ENCODE measurements around the gene CPEB3.

The CPEB3 gene

DNA sequence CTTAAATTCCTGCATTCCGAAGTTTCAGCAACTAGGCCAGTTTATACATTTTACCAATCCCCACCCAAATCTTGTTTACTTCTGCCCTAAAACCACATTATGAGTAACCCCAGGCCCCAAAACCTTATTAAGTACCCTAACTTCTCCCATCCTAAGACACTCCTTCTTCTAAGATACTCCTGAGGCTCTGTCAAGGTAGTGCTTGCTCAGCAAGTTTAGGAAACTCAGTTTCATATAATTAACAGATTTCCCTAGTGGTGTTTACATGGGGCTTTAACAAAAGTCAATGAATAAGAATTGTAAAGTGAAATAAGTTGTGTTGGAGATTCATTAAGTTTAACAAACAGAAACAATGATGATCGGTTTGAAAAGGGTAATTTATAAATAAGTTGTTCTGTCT is 77.8 kb downstream of the CPEB3 start:
- DNase-seq (ENCODE audit: low read depth in 2 of 2) = no peak

DNA sequence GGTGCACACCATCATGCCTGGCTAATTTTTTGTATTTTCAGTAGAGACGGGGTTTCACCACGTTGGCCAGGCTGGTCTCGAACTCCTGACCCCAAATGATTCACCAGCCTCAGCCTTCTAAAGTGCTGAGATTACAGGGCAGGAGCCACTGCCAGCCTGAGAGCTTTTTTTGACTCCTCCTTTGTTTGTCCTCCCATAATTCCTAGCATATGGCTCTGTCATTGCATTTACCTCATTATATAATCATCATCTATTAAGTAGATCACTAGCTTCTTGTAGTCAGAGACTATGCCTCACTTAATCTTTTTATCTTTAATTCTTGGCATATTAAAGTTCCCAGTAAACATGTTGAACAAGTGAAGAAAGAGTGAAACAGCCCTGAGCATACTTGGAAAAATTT is 82.1 kb downstream of the CPEB3 start:
- DNase-seq (ENCODE audit: low read depth in 2 of 2) = no peak

DNA sequence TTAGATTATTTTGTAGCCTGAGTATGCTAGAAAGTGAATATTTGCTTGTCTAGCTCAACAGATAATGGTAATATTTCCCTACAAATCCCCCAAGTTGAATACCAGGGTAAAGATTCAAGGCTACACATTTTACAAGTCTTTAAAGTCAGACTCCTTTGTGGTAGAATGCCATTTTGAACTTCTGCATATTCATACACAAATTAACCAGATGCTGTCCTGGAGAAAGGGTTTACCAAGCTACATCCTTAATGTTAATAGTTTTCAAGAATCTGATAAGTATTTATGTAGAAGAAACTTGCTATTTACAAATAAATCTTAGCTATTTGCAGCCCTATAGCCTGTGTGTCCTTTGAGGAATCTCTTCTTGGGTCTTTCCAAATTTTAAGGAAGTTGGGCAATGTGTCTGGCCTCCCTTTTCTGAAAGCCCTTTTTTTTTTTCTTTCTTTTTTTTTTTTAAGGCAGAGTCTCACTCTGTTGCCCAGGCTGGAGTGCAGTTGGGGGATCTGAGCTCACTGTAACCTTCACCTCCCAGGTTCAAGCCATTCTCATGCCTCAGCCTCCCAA is 82.6 kb downstream of the CPEB3 start:
- DNase-seq (ENCODE audit: low read depth in 2 of 2) = no peak

DNA sequence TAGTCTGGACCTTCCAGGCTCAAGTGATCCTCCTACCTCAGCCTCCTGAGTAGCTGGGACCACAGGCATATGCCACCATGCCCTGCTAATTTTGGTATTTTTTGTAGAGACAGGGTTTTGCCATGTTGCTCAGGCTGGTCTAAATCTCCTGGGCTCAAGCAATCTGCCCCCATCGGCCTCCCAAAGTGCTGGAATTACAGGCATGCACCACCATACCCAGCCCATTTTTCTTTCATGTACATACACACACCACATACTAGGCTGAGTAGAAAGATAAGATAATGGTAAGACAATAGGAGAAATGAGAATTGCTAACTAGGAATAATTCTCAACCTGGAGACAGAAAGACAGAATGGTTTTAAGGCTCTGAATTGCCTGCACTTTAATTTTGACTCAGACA is 83.8 kb downstream of the CPEB3 start:
- no peak for DNase-seq (ENCODE audit: low read depth in 2 of 2)

DNA sequence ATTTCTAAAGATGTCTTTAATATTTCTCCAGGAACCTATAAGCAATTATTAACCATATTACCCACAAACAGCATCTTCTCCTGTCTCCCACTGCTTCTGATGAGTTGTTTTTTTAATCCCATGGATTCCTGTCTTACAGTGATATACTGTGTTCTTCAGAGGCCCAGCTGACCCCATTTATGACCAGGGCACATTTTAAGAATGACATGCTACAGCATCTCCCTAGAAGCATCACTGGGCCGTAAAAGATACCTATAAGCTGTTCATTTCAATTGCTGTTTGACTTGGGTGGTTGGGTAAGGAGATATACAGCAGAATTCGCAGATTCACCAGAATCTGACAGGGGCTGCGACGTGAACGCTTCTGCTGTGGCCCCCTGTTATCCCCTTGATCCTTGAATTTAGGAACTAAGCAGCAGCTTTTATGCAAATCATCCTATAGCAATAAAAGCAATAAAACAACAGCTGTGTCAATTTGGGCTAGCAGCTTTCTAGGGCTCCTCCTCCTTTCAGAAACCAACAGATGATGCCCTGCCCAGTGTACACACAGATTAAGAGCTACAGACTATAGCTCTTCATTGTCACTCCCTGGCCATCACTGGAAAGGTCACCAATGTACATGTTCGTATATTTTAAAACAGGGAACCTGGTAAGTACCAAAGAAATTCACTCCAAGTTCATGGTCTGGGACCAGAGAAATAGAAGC is 86.8 kb downstream of the CPEB3 start:
- no peak for DNase-seq (ENCODE audit: low read depth in 2 of 2)

DNA sequence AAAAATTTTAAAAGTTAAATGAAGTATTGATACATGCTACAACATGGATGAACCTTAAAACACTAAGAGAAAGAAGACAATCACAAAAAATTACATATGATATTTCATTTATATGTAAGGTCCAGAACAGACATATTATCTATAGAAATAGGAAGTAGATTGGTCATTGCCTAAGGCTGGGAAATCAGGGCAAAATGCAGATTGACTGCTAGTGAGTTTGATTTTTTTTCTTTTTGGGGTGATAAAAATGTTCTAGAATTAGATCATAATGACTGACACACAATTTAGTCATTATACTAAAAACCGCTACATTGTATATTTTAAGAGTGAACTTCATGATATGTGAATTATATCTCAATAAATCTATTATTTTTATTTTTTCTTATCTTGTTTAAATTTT is 88.3 kb downstream of the CPEB3 start:
- DNase-seq (ENCODE audit: low read depth in 2 of 2) = no peak

DNA sequence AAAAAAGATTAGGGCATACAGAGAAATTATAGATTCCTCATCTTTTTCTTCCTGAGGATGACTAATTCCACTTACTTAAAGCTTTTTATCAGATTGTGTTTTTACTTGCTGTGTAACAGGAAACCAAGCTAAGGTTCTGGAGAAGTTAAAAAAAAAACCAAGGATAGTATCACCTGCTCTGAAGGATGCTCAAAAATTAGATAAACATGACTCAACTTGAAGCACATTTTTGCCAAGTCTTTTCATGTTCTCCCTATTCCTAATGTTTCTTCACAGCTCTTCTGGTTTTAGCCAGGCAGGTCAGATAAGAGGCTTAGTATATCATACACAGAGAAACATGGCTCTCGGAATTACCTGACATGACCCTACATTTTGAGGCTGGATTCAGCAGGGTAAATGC is 90.3 kb downstream of the CPEB3 start:
- no peak for DNase-seq (ENCODE audit: low read depth in 2 of 2)

DNA sequence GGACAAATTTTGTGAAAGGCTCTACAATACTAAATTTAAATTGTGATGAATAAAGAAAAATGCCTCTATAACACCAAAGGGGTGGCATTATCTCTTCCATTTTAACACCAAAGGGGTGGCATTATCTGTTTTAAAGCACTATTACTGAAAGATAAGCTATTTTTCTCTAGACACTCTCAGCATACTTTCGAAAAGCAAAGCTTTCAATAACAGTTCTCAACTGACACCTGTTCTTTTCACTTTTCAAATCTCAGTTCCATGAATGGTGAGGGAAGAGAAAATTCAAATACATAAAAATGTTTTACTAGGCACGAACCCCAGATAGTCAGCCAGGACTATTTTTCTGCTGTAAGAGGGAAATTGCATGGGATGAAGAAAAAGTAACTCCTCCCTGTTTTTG is 103.8 kb downstream of the CPEB3 start:
- no peak for DNase-seq (ENCODE audit: low read depth in 2 of 2)

DNA sequence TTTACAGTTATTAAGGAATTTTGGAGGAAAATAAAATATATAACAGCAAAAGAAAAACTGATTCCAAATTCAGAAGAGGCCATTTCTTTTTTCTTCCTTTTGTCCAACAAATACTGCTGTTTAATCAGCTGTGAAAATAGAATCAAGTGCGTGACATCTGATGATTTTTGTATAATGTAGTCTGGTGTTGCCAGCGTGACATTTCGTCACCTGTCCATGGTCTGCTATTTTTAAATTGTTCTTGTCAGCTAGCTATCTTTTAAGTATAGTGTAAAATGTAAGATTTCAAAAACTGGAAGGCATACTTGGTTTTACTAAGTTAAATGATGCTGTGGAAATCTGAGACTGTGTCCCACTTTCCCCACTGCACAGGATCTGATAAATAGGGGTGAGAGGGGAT is 105.9 kb downstream of the CPEB3 start:
- no peak for DNase-seq (ENCODE audit: low read depth in 2 of 2)

DNA sequence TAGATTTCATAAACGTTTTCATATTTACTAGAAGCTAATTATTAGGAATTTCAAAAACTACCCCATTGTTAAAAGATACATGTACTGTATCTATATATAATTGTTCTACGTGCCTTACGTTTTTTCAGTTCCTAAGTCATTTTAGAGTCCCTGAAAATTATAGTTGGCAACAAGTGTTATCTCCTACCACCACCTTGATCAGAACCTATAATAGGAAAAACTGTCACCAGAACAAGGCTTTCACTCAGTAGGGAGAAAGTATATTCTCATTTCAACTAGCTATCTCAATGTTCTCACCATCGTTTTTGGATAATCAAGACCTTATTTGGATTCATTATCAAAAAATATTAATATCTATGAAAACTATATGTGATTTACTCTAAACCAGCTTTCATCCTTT is 107.7 kb downstream of the CPEB3 start:
- no peak for DNase-seq (ENCODE audit: low read depth in 2 of 2)

DNA sequence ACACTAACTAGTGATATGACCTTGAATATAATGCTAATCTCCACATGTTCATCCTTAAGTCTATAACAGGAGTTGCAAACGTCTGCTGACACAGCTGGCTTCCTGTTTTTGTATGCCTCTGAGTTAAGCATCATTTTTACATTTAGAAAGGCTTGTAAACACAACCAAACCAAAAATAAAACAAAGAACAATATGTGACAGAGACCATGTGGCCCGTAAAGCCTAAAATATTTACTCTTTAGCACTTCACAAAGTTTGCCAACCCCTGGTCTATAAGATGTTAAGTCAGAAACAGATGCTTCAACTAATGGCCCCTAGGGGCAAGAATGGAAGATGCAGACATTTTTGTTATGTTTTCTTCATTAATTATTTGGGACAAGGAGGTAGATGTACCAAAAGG is 109.3 kb downstream of the CPEB3 start:
- no peak for DNase-seq (ENCODE audit: low read depth in 2 of 2)

DNA sequence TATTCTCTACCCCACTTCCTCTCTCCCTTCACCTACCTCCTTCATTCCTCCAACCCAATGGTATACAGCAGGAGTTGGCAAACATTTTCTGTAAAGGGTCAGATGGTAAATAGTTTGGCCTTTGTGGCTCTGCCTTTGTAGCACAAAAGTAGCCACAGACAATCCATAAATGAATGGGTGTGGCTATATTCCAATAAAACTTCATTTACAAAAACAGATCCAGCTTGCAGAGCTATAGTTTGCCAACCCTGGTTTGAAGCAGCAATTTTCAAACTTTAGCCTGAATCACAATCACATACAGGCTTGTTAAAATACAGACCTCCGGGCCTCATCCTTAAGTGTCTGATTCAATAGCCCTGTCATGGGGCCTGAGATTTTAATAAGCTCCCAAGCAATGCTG is 110.5 kb downstream of the CPEB3 start:
- DNase-seq (ENCODE audit: low read depth in 2 of 2) = no peak

DNA sequence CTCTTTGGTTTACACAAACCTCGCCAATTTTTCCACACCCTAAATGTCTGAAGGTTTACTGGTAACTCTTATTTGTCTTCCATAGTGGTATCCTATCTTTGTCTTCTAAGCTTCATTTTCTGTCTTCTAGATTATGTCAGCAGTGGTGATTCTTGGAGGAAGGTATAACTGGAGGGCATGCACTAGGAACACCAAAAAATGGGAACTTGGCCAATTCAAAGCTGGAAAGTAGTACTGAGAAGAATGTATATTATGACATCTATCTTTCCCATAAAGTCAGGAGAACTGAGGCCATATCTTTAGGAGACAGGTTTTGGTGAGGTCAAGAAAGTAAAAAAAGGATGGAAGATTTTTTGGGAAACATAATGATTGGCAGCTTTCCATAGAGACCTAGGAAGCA is 113.3 kb downstream of the CPEB3 start:
- no peak for DNase-seq (ENCODE audit: low read depth in 2 of 2)

DNA sequence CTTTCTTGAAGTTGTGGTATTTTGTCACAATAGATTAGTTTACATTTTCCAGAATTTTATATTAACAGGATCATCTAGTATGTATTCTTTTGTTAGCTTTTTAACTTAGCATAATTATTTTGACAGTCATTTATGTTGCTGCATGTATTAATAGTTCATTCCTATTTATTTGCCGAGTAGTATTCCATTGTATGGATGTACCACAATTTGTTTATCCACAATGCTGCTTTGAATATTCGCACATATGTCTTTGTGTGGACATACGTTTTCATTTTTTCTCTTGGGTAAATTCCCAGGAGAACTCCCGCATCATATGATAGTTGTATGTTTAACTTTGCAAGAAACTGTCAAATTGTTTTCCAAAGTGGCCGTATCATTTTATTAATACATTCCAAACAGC is 115.7 kb downstream of the CPEB3 start:
- DNase-seq (ENCODE audit: low read depth in 2 of 2) = no peak

DNA sequence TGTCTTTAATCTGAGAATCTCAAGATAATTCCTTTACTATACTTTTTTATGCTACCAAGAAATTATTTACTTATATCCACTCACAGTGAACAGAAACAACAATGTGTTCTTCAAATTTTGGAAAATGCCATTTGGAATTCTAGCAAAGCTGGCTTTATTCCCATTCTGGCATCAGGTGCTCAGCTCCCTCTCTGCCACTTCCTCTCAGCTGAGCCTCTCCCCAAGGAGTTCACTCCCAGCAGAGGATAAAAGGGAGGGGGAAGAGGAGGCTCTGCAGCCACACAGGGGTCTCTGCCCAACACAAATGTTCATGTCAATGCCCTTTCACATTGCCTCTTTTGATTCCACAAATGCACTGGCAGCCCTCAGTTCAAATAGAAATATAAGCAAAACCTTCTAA is 116.9 kb downstream of the CPEB3 start:
- no peak for DNase-seq (ENCODE audit: low read depth in 2 of 2)

DNA sequence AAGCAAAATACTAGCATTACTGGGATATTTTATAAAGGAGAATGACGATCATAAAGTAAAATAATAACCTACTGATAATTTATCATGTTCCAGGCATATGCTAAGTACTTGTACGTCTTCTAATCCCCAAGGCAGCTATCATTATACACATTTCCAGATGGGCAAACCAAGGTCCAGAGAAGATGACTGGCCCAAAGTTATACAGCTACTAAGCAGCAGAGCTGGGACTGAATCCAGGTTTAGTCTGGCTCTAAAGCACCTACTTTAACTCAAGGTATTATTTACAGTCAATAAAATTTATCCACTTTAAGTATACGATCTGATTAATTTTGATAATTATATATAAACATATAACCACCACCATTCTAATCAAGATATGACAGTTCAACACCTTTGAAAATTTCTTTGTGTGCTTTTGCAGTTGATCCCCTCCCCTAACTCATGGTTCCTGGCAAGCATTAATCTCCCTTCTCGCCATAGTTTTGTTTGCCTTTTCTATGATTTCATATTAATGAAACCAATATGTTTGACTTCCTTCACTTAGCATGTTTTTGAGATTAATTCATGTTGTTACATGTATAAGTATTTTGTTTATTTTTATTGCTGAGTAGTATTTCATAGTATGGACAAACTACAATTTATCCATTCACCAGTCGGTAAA is 126.7 kb downstream of the CPEB3 start:
- no peak for DNase-seq (ENCODE audit: low read depth in 2 of 2)

DNA sequence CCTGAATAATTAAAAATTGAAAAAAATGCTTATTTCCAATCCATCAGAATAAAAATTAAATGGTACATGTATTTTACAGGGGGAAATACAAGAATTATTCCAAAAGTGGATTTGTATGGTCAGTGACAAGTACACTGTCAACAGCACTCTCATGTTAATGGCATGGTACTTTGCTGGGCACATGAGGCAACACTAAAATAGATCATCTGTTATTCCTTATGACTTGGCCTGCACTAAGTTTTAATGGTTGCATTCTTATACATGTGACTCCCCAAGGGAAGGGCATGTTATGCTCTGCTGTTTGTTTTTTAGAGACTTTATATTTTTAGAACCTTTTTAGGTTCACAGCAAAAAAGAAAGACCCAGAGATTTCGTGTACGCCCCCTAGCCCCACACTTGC is 128.3 kb downstream of the CPEB3 start:
- no peak for DNase-seq (ENCODE audit: low read depth in 2 of 2)

DNA sequence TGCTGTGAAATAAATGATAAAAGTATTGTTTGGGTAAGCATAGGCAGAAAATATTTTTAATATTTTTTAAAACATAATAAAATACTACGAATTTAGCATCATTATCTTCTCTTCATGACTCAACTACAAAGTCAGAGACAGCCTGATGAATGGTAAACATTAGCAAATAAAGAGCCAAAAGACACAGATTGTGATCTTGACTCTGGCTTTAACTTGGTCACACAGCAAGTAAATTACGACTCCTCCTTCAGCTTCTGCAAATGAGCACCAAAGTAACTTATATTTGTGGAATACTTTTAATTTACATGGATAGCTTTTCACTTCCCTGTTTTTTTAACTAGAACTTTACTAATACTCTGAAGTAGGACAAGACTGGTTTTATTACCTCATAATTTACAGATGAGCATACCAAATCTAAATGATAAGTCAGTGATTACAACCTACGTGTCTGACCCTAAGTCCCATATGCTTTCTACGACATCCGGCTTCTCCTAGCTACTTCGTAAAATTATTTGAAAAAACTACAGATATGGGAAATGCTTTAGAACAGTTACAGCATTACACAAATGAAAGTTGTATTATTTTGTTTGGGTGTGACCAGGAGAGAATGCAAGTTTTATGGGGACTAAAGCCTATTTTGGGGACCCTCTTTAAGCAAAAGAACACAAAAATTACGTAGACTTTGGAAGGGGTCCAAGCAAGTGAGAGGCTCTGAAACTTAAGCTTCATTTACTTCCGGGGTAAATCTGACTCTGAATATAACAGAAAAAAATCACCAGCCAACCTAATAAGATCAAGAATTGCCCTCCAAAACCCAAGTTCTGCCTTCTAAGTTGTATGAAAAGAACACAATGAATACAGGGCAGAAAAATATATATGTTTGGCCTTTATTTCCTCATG is 133.8 kb downstream of the CPEB3 start:
- DNase-seq (ENCODE audit: low read depth in 2 of 2) = no peak

DNA sequence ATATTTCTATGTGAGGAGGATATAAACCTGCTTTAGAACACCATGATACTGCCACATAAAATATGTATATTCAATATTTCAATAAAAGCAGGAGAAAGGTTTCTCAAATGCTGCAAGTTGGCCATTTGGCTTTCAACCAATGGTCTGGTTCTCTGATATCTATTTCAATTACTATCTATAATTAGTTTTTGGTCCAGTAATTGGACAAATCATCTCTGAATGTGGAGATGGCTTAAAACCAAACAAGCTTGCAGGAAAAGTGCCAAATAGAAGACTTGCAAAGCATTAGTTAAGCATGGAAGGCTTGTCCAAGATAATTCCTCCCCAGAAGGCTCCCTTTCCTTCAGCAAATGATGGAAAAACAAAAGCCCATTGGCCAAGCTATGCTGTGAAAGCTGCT is 140.1 kb downstream of the CPEB3 start:
- DNase-seq (ENCODE audit: low read depth in 2 of 2) = no peak

DNA sequence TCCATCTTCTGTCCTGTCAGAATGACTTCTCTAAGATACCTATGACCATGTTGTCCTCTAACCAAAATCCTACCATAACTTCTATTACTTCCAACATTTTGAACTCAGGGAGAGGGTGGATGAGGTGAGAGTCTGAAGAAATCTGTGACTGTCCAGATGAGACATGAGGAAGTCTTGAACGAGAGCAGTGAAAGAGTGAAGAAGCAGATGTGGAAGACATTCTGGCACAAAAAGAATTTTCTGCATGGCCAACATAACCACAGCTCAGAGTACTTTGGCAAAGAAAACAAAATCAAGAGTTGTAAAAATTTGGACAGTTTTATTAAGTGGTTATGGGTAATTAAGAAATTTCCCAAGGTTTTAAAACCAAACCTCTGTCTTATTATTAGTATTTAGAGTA is 141.6 kb downstream of the CPEB3 start:
- no peak for DNase-seq (ENCODE audit: low read depth in 2 of 2)

DNA sequence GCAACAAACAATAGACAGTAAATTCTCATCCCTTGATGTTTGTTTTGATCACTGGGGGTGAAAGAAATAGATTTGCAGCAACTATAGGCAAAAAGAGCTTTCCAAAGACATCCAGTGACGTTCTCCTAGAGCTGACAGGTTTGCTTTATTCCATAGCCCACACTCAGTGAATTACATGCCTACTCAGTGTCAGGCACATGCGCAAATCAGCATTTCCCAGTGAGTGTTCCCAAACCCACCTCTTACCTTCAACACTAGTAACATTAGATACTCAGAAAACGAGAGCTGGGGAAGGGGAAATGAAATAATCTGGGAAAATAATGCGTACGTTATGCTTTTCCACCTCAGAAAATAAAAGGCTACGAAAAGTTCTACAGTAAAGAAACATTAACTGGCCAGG is 144.1 kb downstream of the CPEB3 start:
- DNase-seq (ENCODE audit: low read depth in 2 of 2) = no peak

DNA sequence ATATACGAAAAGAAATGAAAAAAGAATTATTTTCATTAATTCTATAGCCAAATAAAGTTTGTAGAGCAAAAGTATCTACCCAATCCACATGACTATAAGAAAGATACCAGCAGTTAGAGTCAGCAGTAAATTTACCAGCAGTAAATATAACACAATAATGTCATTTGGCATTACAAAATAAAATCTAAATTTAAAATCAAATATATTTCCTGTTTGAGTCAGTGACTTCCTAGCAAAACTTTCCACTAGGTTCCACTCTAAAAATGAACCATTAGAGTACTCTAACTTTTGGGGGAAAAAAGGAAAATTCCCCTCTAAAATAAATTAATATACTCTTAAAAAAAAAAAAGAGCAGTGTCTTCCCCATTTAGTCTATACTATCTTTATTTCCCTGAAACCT is 144.8 kb downstream of the CPEB3 start:
- DNase-seq (ENCODE audit: low read depth in 2 of 2) = no peak

DNA sequence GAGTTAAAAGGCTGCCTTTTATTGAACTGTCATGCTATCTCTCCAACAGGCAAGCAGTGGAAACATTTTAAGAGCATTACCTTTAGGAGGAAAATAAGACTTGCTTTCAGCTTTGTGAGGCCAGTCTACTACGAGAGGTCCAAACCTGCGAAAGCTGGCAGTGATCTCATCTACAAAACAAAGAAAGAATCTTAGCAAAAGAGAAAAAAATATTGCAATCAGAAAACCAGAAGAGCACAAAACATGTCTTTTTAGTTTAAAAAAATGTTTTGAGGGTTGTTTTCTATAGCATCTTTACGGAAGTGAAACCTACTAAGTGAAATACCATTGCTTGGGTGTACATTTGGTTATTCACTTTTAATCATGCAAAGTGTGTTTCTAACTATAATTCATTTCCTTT is 147.9 kb downstream of the CPEB3 start:
- no peak for DNase-seq (ENCODE audit: low read depth in 2 of 2)

Measured in stimulated activated CD8-positive, alpha-beta memory T cell treated with anti-CD3 and anti-CD28 coated beads, Interleukin-7, amount 100 ng/mL, for 1 hour (primary cell).